Measurements from ENCODE around the gene FNDC3B. TPM values are rescaled to one million over a fixed set of nuclear protein-coding genes. Genes with fewer than 3 reads are reported as not detected.

The FNDC3B gene
- total and polyA plus RNA-seq, 7 donors = 16.2 to 93.9 (median 50.3) TPM

DNA sequence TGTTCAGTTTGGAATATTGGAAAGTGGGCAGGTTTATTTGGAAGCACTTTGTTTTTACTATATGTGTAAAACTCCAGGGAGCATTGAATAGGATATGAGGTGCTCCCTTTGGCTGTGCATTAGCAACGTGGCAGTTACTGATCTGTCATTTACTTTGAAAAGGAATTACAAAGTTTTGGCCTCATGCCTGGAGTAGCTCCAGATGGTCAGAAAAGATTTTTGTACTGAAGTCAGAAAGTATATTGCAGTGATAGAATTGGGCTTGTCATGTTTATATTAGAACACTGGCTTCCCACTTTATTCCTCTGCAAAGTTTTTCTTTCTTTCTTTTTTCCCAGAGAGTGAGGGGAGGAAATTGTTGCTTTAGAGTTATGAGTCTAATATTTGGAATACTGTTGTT, 26.1 kb downstream of the FNDC3B start:
- WGBS, 2 donors = 9 to 22% methylated on average over 1 of the region's 1 CpG
- Histone ChIP-seq H3K4me1 (peaks cover 0 to 76% (median 60%) of the 10 kb centered on the region in 4 donors), H3K36me3 (no peaks in the 10 kb centered on the region), H3K27me3 (no peaks in the 10 kb centered on the region), H3K27ac (peak overlapping the region in 1 of 4 donors; percentile 3), H3K4me3 (no peak overlapping the region), H3K9me3 (no peaks in the 10 kb centered on the region)
- TF ChIP-seq POLR2A (IDR thresholded peaks at IDR 0.05) = no peak
- TF ChIP-seq POLR2AphosphoS5 (IDR thresholded peaks at IDR 0.05) = no peak
- TF ChIP-seq, protein P1, sequence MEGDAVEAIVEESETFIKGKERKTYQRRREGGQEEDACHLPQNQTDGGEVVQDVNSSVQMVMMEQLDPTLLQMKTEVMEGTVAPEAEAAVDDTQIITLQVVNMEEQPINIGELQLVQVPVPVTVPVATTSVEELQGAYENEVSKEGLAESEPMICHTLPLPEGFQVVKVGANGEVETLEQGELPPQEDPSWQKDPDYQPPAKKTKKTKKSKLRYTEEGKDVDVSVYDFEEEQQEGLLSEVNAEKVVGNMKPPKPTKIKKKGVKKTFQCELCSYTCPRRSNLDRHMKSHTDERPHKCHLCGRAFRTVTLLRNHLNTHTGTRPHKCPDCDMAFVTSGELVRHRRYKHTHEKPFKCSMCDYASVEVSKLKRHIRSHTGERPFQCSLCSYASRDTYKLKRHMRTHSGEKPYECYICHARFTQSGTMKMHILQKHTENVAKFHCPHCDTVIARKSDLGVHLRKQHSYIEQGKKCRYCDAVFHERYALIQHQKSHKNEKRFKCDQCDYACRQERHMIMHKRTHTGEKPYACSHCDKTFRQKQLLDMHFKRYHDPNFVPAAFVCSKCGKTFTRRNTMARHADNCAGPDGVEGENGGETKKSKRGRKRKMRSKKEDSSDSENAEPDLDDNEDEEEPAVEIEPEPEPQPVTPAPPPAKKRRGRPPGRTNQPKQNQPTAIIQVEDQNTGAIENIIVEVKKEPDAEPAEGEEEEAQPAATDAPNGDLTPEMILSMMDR (IDR thresholded peaks at IDR 0.05) = no peak
- no peak for TF ChIP-seq EP300 (IDR thresholded peaks at IDR 0.05)
- no peak for DNase-seq
- intact Hi-C loops (cut with DNase I) = no loop called here

- Histone ChIP-seq H3K9me3 (no peaks in the 10 kb centered on the region), H3K4me1 (peaks cover 0 to 81% (median 57%) of the 10 kb centered on the region in 4 donors), H3K36me3 (no peaks in the 10 kb centered on the region), H3K27me3 (no peaks in the 10 kb centered on the region), H3K4me3 (no peak overlapping the region), H3K27ac (peak overlapping the region in 1 of 4 donors; percentile 0)
- 9 to 55% methylated on average over 7 of the region's 7 CpGs for WGBS, 2 donors
- intact Hi-C loops (cut with DNase I) = no loop called here
- DNase-seq = no peak
- TF ChIP-seq POLR2AphosphoS5 (IDR thresholded peaks at IDR 0.05) (no peak), POLR2A (IDR thresholded peaks at IDR 0.05) (no peak), EP300 (IDR thresholded peaks at IDR 0.05) (no peak)
- TF ChIP-seq, protein P1 (IDR thresholded peaks at IDR 0.05) = no peak
Measured at GRCh38 chr3:172065967-172066762, 26.8 kb downstream of the FNDC3B start.

DNA sequence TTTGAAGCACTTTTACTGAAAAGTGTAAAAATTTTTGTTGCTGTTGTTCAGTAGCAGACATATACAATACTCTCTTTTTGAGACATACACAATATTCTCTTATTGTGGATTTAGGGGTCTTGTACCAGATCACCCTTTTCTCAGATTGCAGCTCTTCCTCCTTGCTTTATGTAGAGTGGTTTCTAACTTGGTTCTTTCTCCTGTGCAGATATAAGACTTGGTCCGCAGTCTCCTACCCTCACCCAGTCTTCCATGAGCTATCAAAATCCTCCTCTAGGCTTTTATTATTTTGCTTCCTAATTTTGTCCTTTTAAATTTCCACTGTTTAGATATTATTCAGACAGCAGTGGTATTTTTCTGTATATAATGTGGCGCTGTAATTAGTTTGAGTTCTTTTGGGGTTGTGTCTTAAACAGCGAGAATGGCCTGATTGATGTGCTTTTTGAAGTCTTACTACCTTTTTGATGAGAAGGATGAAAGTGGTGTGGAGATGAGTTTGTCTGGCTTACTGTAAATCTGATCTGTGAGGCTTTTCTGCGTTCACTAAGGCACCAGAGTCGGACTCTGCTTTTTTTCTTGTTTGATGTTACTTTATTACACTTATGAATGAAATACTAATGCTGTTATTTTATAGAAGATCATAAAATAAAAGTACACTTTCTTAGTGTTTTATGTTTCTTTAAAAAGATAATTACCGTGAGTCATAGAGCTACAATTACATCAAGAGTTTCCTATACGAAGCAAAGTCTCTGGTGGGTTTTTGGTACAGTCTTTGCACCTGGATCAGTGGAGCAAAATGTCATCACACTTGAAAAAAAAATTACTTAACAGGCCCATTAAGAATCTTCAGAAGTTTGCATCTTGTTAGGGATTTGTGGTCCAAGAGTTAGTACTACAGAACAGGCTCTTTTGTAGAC, 27.8 kb downstream of the FNDC3B start:
- no peak for TF ChIP-seq POLR2A (IDR thresholded peaks at IDR 0.05)
- no peak for TF ChIP-seq POLR2AphosphoS5 (IDR thresholded peaks at IDR 0.05)
- TF ChIP-seq, protein P1 (IDR thresholded peaks at IDR 0.05) = no peak
- TF ChIP-seq EP300 (IDR thresholded peaks at IDR 0.05) = no peak

DNA sequence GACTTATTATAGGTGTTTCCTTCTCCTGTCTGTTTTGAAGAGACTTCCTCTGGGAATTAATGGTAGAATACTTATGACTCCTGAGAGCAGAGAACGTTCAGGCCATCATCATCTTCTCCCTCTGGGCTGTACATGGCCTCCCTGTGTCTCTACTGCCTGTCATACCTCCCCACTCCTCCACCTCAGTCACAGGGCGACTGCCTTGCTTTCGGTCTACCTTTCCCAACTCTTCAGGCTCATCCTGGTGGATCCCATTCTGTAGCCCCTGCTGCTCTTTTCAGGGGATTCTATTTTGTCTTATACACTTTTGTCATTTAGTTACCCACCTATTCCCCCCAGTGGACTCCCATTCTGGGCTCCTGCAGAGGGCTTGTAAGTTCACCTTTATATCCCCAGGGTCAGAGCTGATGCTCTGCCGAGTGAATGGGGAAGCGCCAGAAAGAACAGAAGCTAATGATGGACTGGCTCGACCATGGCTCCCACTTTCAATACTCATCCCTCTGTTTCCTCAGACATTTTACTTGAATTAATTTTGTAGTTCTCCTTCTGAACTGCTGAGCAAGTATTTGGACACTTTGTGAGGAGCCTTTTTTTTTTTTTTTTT, 28.6 kb downstream of the FNDC3B start:
- TF ChIP-seq POLR2A (IDR thresholded peaks at IDR 0.05) = no peak
- no peak for TF ChIP-seq POLR2AphosphoS5 (IDR thresholded peaks at IDR 0.05)
- TF ChIP-seq, protein P1 (IDR thresholded peaks at IDR 0.05) = no peak
- TF ChIP-seq EP300 (IDR thresholded peaks at IDR 0.05) = no peak
- no peaks in the 10 kb centered on the region for H3K9me3 ChIP-seq
- intact Hi-C loops (cut with DNase I) = no loop called here
- no peak overlapping the region for H3K27ac ChIP-seq
- H3K4me1 ChIP-seq = peaks cover 0 to 83% (median 59%) of the 10 kb centered on the region in 4 donors
- no peak overlapping the region for H3K4me3 ChIP-seq
- no peaks in the 10 kb centered on the region for H3K36me3 ChIP-seq
- DNase-seq = no peak
- no peaks in the 10 kb centered on the region for H3K27me3 ChIP-seq
- 66% methylated on average over 6 of the region's 6 CpGs for WGBS, 2 donors

More for the DNA sequence above, 27.8 kb downstream of the FNDC3B start:
- 14 to 54% methylated on average over 7 of the region's 7 CpGs for WGBS, 2 donors
- no peaks in the 10 kb centered on the region for H3K36me3 ChIP-seq
- H3K4me1 ChIP-seq = peaks cover 0 to 80% (median 56%) of the 10 kb centered on the region in 4 donors
- no peaks in the 10 kb centered on the region for H3K27me3 ChIP-seq
- H3K27ac ChIP-seq = no peak overlapping the region
- intact Hi-C loops (cut with DNase I) = no loop called here
- no peaks in the 10 kb centered on the region for H3K9me3 ChIP-seq
- no peak for DNase-seq
- H3K4me3 ChIP-seq = no peak overlapping the region
